Transverse colon (tissue), 4 donors: ENCODE measurements around the gene SCRT2. TPM values are rescaled to one million over a fixed set of nuclear protein-coding genes. Genes with fewer than 3 reads are reported as not detected.

ENCODE experiments used
- DNase-seq: peaks from one replicate; pipeline ENCODE4 v3.0.0-alpha.2; 2019
- H3K27ac ChIP-seq, 4 donors: fragments of 200-600 bp; sonication (generic); 2 replicates each; pipeline ENCODE4 v1.5.1; 2016 to 2018; ENCODE audit warnings: inconsistent platforms in 4 of 4
- H3K27me3 ChIP-seq: fragments of 200-600 bp; sonication (generic); 2 replicates; pipeline ENCODE4 v1.5.1; 2017; ENCODE audit warnings: inconsistent platforms
- H3K36me3 ChIP-seq, 4 donors: fragments of 200-600 bp; sonication (generic); 2 replicates each; pipeline ENCODE4 v1.5.1; 2017 to 2019; ENCODE audit warnings: inconsistent platforms in 4 of 4
- H3K4me1 ChIP-seq, 4 donors: fragments of 200-600 bp; sonication (generic); 2 replicates each; pipeline ENCODE4 v1.5.1; 2017 to 2020; ENCODE audit warnings: inconsistent platforms in 4 of 4
- H3K4me3 ChIP-seq, 4 donors: fragments of 200-600 bp; sonication (generic); 1 replicate in 1 of 4; 2 replicates in 3 of 4; pipeline versions ENCODE4 v1.5.1 to v1.6.1; 2017 to 2019; ENCODE audit warnings: inconsistent platforms in 4 of 4
- H3K9me3 ChIP-seq, 2 donors: fragments of 200-600 bp; sonication (generic); 2 replicates each; pipeline ENCODE4 v1.5.1; 2017 to 2019; ENCODE audit warnings: inconsistent platforms in 2 of 2
- EP300 ChIP-seq: sonication (generic); formaldehyde crosslinking; IDR thresholded peaks from one replicate; pipeline ENCODE4 v1.6.1; 2017; ENCODE audit warnings: antibody characterized with exemption, low read depth
- POLR2A ChIP-seq: fragments of 450-650 bp; IDR thresholded peaks from one replicate; pipeline ENCODE4 v1.6.1; 2016; ENCODE audit warnings: antibody characterized with exemption, mild to moderate bottlenecking, moderate library complexity
- POLR2AphosphoS5 ChIP-seq, 3 donors: sonication (generic); formaldehyde crosslinking; IDR thresholded peaks; one replicate each; pipeline ENCODE4 v1.6.1; 2016; ENCODE audit warnings: antibody characterized with exemption in 3 of 3
- WGBS, 2 donors: methylation state at CpG; one replicate each; pipeline ENCODE4 v1.1.5; 2018; ENCODE audit warnings: low coverage in 1 of 2; 5-methylcytosine and 5-hydroxymethylcytosine counted together
- in situ Hi-C, 4 donors: fragments of 200-750 bp; cut with MboI; loops; one replicate each; pipeline versions ENCODE4 v1.15.0 to v1.15.1; 2017; ENCODE audit warnings: low sequenced_read_pairs in 3 of 4, low pct_ligation_motif_present in 1 of 4, low pct_unique_long_range_greater_than_20kb in 1 of 4
- intact Hi-C: fragments of 100-400 bp; cut with DNase I; formaldehyde crosslinking; loops from one replicate; pipeline ENCODE4 v1.15.1; 2023; ENCODE audit warnings: low total_unique reads
- total RNA-seq, 4 donors: library from RNA; depleted of rRNA; stranded (reverse); fragments of >200 nt; gene quantifications; one replicate each; pipeline ENCODE4 v1.1.0, GENCODE V29; 2016
- TF ChIP-seq, protein P1 (sequence below), 5 experiments: fragments of 200-600 bp in 3 of 5; fragments of 450-650 bp in 2 of 5; sonication (generic) in 3 of 5; IDR thresholded peaks; 1 replicate in 2 of 5; 2 replicates in 3 of 5; pipeline ENCODE4 v1.5.1; 2016 to 2017; ENCODE audit warnings: antibody characterized with exemption in 5 of 5, inconsistent platforms in 3 of 5, mild to moderate bottlenecking in 2 of 5, moderate library complexity in 1 of 5

Gene SCRT2
- total RNA-seq, 4 donors from 2014 or later, result not detected

DNA sequence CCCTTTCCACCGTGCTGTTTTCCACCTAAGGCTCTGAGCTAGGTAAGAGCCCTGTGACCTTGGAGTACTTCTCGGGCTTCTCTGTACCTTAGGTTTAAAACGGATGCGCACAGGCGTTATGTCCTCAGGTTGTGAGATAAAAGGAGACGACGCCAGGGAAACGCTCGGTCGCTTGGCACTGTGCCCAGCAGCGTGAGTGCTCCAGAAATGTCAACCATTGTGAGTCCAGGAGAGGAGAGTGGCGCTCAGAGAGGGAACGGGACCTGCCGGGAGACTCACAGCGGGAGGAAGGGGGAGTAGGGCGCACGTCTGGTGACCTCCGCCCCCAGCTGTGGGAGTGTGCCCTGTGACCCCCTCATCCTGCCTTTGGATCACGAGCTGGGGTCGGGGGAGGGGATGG lies 33.8 kb upstream of the SCRT2 start:
- DNase-seq, result no peak
- WGBS, 2 donors, result 25% methylated on average over 18 of the region's 20 CpGs; no CpG with 5 or more reads in 1 of the 2 donors
- peaks cover 0 to 7% (median 3%) of the 10 kb centered on the region in 4 donors for H3K4me1 ChIP-seq
- no peak for TF ChIP-seq EP300
- no peak for TF ChIP-seq POLR2A
- in situ Hi-C loops (no loop called here), intact Hi-C loops (no loop called here)
- H3K27me3 ChIP-seq, result peaks cover 57% of the 10 kb centered on the region
- peaks cover 0 to 5% of the 10 kb centered on the region in 2 donors for H3K9me3 ChIP-seq
- H3K4me3 ChIP-seq, result no peak overlapping the region
- H3K36me3 ChIP-seq, result no peaks in the 10 kb centered on the region
- H3K27ac ChIP-seq, result no peak overlapping the region

DNA sequence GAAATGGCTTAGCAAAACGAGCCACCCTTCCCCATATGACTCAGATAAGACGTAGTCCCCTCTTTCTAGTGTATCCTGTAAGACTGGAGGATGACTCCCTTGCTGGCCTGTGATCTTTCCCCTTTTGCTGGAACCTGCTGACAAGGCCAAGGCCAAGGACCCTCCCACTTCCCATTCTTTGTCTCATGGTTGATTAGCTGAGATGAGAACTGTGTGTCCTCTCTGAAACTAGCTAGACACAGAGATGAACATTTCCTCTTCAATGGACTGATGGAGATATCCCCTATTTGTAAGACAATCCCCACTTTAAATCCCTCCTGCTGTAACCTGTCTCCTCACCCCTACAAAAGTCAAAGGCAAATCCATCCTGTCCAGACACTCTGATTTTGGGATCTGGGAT lies 33.4 kb upstream of the SCRT2 start:
- TF ChIP-seq, protein P1, sequence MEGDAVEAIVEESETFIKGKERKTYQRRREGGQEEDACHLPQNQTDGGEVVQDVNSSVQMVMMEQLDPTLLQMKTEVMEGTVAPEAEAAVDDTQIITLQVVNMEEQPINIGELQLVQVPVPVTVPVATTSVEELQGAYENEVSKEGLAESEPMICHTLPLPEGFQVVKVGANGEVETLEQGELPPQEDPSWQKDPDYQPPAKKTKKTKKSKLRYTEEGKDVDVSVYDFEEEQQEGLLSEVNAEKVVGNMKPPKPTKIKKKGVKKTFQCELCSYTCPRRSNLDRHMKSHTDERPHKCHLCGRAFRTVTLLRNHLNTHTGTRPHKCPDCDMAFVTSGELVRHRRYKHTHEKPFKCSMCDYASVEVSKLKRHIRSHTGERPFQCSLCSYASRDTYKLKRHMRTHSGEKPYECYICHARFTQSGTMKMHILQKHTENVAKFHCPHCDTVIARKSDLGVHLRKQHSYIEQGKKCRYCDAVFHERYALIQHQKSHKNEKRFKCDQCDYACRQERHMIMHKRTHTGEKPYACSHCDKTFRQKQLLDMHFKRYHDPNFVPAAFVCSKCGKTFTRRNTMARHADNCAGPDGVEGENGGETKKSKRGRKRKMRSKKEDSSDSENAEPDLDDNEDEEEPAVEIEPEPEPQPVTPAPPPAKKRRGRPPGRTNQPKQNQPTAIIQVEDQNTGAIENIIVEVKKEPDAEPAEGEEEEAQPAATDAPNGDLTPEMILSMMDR (IDR thresholded peaks at IDR 0.05), result no peak
- TF ChIP-seq POLR2A (no peak), EP300 (no peak), POLR2AphosphoS5 (IDR thresholded peaks at IDR 0.05) (no peak)
- peaks cover 0 to 5% of the 10 kb centered on the region in 2 donors for H3K9me3 ChIP-seq
- in situ Hi-C loops, result no loop called here
- H3K36me3 ChIP-seq, result no peaks in the 10 kb centered on the region
- intact Hi-C loops, result no loop called here
- peaks cover 0 to 7% (median 3%) of the 10 kb centered on the region in 4 donors for H3K4me1 ChIP-seq
- DNase-seq, result no peak
- peaks cover 57% of the 10 kb centered on the region for H3K27me3 ChIP-seq
- WGBS, 2 donors, result 71 to 75% methylated on average over 2 of the region's 2 CpGs
- H3K4me3 ChIP-seq, result no peak overlapping the region
- H3K27ac ChIP-seq, result no peak overlapping the region

DNA sequence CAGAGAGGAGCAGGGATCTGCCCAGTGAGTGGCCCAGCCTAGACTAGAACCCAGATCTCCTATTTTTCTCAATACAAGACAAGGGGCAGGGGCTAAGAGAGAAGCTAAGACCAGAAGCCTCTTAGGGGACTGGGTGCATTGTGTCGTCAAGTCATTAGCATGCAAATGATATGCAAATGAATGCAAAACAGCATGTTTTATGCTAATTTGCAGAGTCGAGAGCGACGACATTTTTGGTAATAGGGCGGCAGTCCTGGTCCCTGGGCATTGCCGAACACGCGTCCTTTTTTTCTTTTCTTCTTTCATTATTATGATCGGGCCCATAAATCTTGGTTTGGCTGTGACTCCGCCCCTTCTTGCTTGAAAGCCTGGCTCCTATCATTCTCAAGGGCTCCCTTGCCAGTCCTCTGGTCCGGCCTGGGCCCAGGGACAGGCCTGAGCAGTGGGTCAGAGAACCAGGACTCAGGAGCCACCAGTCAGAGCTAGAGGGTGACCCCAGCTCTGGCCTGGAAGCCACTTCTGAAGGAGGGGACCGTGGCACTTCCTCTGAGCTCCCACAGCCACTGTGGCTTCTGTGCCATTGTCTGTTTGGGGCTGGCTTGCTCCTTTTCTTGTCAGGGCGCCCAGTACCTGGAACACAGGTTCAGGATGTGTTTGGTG lies 32.0 kb upstream of the SCRT2 start:
- TF ChIP-seq EP300 (no peak), POLR2AphosphoS5 (IDR thresholded peaks at IDR 0.05) (no peak), POLR2A (no peak)
- TF ChIP-seq, protein P1 (IDR thresholded peaks at IDR 0.05), result no peak
- Histone ChIP-seq H3K27me3 (peaks cover 55% of the 10 kb centered on the region), H3K4me3 (no peak overlapping the region), H3K4me1 (peaks cover 0 to 7% (median 3%) of the 10 kb centered on the region in 4 donors), H3K36me3 (no peaks in the 10 kb centered on the region), H3K27ac (no peak overlapping the region), H3K9me3 (peaks cover 0 to under 1% of the 10 kb centered on the region in 2 donors)
- in situ Hi-C loops, result no loop called here
- WGBS, 2 donors, result 88 to 89% methylated on average over 10 to 13 of the region's 13 CpGs
- no peak for DNase-seq
- intact Hi-C loops, result no loop called here

DNA sequence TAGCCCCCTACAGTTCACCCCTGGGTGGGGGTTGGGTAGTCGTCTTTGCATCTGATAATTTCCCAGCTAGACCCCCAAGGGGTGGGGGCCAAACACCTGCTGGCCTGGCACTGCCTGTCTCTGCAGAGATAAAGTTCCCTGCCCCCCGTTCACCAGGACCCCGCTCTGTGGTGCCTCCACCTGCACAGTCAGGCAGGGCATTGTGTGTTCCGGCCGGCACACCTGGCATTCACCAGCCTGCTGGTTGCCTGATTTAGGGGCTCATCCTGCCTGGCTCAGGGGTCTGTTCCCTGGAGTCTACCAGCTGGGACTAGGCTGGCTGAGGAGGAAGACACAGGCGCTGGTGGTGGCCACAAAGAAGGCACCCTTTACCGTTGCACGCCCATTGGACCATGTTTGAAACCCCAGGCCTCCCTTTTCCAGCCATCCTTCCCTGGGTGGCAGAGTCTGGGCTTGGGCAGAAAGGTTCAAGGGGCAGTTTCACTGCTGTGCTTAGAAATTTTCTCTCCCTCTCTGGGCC lies 30.8 kb upstream of the SCRT2 start:
- intact Hi-C loops, result no loop called here
- H3K27me3 ChIP-seq, result peaks cover 43% of the 10 kb centered on the region
- no peak for TF ChIP-seq POLR2AphosphoS5 (IDR thresholded peaks at IDR 0.05)
- TF ChIP-seq POLR2A, result no peak
- TF ChIP-seq EP300, result no peak
- TF ChIP-seq, protein P1 (IDR thresholded peaks at IDR 0.05), result no peak
- H3K4me1 ChIP-seq, result peaks cover 0 to 7% (median 3%) of the 10 kb centered on the region in 4 donors
- no peaks in the 10 kb centered on the region for H3K36me3 ChIP-seq
- H3K9me3 ChIP-seq, result no peaks in the 10 kb centered on the region
- H3K27ac ChIP-seq, result no peak overlapping the region
- H3K4me3 ChIP-seq, result no peak overlapping the region
- WGBS, 2 donors, result 43 to 82% methylated on average over 1 to 7 of the region's 8 CpGs
- in situ Hi-C loops, result no loop called here
- DNase-seq, result no peak
